Mesodermal cell (in vitro differentiated cells): Measurements from ENCODE around the gene DNAH3.
A peak's percentile ranks its signal among the peaks of the same experiment; 100 is the strongest.
"Not testable (repeated sequence)": the region's sequence is repeated elsewhere in the genome, so short reads cannot be mapped to it uniquely, and the experiment has no call there.

ENCODE experiments used
- H3K27ac ChIP-seq: 2 replicates; pipeline ENCODE4 v1.7.0; 2013; ENCODE audit warnings: mild to moderate bottlenecking, low read depth, low read length, moderate library complexity; ENCODE audit not compliant: severe bottlenecking
- H3K36me3 ChIP-seq: 2 replicates; pipeline ENCODE4 v1.7.1; 2013; ENCODE audit warnings: mild to moderate bottlenecking, low read length, moderate library complexity; ENCODE audit not compliant: control insufficient read depth, insufficient read depth
- H3K4me1 ChIP-seq: one replicate; pipeline ENCODE4 v1.7.1; 2013; ENCODE audit warnings: mild to moderate bottlenecking, low read length; ENCODE audit not compliant: insufficient read depth, control insufficient read depth, poor library complexity, severe bottlenecking
- H3K4me3 ChIP-seq: 2 replicates; pipeline ENCODE4 v1.7.0; 2013; ENCODE audit warnings: low read length, control low read depth, mild to moderate bottlenecking; ENCODE audit not compliant: insufficient read depth, poor library complexity, severe bottlenecking; ENCODE audit errors: extremely low read depth
- H3K9me3 ChIP-seq: 2 replicates; pipeline ENCODE4 v1.7.1; 2013; ENCODE audit warnings: mild to moderate bottlenecking, low read length, moderate library complexity; ENCODE audit not compliant: control insufficient read depth
- WGBS, 2 experiments: methylation state at CpG; one replicate each; pipeline ENCODE4 v1.1.5; 2013; ENCODE audit warnings: missing lambda C conversion rate in 2 of 2; ENCODE audit not compliant: insufficient coverage in 2 of 2; 5-methylcytosine and 5-hydroxymethylcytosine counted together

The DNAH3 gene

DNA sequence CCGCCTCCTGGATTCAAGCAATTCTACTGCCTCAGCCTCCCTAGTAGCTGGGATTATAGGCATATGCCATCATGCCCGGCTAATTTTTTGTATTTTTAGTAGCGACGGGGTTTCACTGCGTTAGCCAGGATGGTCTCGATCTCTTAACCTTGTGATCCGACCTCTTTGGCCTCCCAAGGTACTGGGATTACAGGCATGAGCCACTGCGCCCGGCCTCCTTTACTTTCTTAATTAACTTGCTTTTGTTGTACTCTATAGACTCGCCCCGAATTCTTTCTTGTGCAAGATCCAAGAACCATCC lies 205.1 kb downstream of the DNAH3 start:
- 93% methylated on average over 11 of the region's 11 CpGs for WGBS, 2 experiments

DNA sequence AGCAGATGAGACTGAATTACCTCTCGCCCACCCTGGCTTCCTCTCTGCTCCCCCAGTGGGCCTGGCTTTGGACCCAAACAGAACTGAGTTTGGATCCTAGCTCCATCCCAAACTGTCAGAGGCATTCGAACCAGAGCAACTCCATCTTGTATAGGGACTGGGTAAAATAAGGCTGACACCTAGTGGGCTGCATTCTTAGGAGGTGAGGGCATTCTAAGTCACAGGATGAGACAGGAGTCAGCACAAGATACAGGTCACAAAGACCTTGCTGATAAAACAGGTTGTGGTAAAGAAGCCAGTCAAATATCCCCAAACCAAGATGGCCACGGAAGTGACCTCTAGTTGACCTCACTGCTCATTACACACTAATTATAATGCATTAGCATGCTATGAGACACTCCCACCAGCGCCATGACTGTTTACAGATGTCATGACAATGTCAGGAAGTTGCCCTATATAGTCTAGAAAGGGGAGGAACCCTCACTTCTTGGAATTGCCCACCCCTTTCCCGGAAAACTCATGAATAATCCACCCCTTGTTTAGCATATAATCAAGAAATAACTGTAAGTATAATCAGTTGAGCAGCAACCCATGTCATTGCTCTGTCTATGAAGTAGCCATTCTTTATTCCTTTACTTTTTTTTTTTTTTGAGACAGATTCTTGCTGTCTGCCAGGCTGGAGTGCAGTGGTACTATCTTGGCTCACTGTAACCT lies 205.6 kb downstream of the DNAH3 start:
- H3K36me3 ChIP-seq = no peaks in the 10 kb centered on the region
- no peaks in the 10 kb centered on the region for H3K4me1 ChIP-seq
- H3K27ac ChIP-seq = no peak overlapping the region
- no peaks in the 10 kb centered on the region for H3K9me3 ChIP-seq
- WGBS, 2 experiments = 100% methylated on average over 2 of the region's 5 CpGs; no CpG with 5 or more reads in 1 of the 2 experiments
- no peak overlapping the region for H3K4me3 ChIP-seq

More for the DNA sequence above, 205.1 kb downstream of the DNAH3 start:
- H3K9me3 ChIP-seq, H3K36me3 ChIP-seq, H3K4me3 ChIP-seq, H3K27ac ChIP-seq, H3K4me1 ChIP-seq: not testable (repeated sequence)

GRCh38 chr16:20942256-20942655 lies 208.4 kb downstream of the DNAH3 start:
- Histone ChIP-seq H3K4me1 (no peaks in the 10 kb centered on the region), H3K36me3 (no peaks in the 10 kb centered on the region), H3K27ac (no peak overlapping the region), H3K9me3 (no peaks in the 10 kb centered on the region), H3K4me3 (no peak overlapping the region)
- 90 to 100% methylated on average over 1 to 2 of the region's 4 CpGs for WGBS, 2 experiments

GRCh38 chr16:20941636-20941926 lies 209.1 kb downstream of the DNAH3 start:
- no peak overlapping the region for H3K27ac ChIP-seq
- 87 to 91% methylated on average over 6 of the region's 6 CpGs for WGBS, 2 experiments
- H3K36me3 ChIP-seq = no peaks in the 10 kb centered on the region
- H3K4me3 ChIP-seq = no peak overlapping the region
- H3K4me1 ChIP-seq = no peaks in the 10 kb centered on the region
- H3K9me3 ChIP-seq = no peaks in the 10 kb centered on the region

DNA sequence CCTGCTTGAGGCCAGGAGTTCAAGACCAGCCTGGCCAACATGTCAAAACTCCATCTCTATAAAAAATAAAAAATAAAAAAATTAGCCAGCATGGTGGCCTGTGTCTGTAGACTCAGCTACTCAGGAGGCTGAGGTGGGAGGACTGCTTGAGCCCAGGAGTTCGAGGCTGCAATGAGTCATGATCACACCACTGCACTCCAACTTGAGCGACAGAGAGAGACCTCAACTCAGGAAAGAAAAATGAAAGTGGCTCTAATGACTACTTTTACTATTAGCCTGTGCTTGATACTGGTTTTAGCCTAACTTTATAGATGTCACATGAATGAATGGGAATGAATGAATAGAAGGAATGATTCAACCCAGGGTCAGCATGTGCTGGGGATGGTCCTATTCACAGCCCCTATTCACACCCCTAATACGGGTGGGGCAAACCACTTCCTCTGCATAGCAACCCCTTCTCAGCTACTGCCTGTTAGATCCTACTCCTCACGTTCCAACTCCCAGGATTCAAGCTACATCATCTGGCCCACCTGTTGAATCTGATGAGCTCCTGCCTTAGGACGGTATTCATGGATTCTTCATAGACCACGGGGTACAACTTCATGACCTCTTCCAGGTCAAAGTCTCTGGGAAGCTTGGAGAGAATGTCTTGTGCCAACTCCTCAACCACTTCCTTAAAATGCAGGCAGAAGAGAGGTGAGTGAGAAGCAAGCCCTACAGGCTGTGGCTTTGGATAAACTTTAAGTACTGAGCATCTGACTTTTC lies 209.6 kb downstream of the DNAH3 start:
- Histone ChIP-seq H3K4me3 (no peak overlapping the region), H3K27ac (no peak overlapping the region), H3K9me3 (no peaks in the 10 kb centered on the region), H3K4me1 (no peaks in the 10 kb centered on the region), H3K36me3 (no peaks in the 10 kb centered on the region)
- 90 to 92% methylated on average over 5 to 6 of the region's 6 CpGs for WGBS, 2 experiments

GRCh38 chr16:20939611-20940010 lies 211.0 kb downstream of the DNAH3 start:
- Histone ChIP-seq H3K9me3 (no peaks in the 10 kb centered on the region), H3K36me3 (no peaks in the 10 kb centered on the region), H3K4me3 (no peak overlapping the region), H3K27ac (no peak overlapping the region), H3K4me1 (no peaks in the 10 kb centered on the region)

DNA sequence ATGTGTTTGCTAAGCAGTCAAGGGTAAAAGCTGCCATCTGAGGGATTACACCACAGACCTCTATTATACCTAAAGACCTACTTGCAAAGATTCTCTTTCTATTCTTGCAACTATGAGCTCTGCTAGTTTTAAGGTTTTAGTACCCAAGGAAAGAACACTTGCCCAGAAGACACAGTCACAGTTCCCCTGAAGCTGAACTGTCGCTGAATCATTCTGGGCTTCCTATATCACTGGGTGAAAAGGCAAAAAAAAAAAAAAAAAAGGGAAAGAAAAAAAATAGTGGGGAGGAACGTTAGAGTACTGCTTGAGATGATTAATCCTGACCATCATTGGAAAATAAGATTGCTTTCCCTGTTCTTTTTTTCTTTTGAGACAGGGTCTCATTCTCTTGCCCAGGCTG lies 212.2 kb downstream of the DNAH3 start:
- Histone ChIP-seq H3K27ac (no peak overlapping the region), H3K4me1 (no peaks in the 10 kb centered on the region), H3K36me3 (no peaks in the 10 kb centered on the region), H3K4me3 (no peak overlapping the region), H3K9me3 (no peaks in the 10 kb centered on the region)
- 100% methylated on average over 1 of the region's 2 CpGs for WGBS, 2 experiments

DNA sequence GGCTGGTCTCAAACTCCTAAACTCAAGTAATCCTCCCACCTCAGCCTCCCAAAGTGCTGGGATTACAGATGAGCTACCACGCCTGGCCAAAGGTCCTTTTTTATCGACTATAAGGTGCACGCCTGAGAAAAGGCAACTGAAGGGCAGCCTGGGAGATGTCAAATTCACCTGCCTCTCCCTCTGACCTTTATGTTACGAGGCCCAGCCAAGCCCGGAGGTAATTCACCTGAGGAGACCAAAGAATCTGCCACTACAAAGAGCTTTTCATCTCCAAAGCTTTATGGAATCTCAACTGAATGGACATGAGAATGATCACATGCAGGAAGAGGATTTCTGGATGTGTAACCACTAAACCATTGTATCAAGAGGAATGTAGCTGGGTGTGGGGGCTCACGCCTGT lies 212.9 kb downstream of the DNAH3 start:
- 93 to 100% methylated on average over 4 of the region's 6 CpGs for whole genome bisulfite sequencing, 2 experiments
- Histone ChIP-seq H3K4me3 (no peak overlapping the region), H3K36me3 (no peaks in the 10 kb centered on the region), H3K27ac (no peak overlapping the region), H3K4me1 (no peaks in the 10 kb centered on the region), H3K9me3 (no peaks in the 10 kb centered on the region)

DNA sequence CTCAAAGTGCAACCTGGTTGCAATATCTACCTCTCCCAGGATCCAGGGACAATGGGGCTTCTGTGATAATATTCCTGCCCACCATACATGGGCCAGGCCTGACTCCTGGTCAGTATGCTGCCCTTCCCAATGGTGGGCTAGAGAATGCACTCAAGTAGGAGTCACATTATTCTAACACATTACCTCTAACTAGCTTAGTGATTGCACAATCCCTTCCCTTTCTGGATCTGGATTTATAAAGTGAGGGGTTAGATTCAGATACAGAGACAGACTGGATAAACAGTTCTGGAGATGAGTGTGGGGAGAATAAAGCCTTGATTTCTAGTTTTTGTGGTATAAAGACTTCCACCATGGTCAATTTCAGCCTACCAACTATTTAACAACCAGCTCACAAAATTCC lies 217.1 kb downstream of the DNAH3 start:
- Histone ChIP-seq H3K27ac (no peak overlapping the region), H3K4me3 (no peak overlapping the region), H3K4me1 (peaks cover 3% of the 10 kb centered on the region), H3K36me3 (no peaks in the 10 kb centered on the region), H3K9me3 (no peaks in the 10 kb centered on the region)

- Histone ChIP-seq H3K36me3 (no peaks in the 10 kb centered on the region), H3K4me1 (peaks cover 3% of the 10 kb centered on the region), H3K9me3 (no peaks in the 10 kb centered on the region), H3K4me3 (no peak overlapping the region), H3K27ac (no peak overlapping the region)
- 84 to 97% methylated on average over 4 to 5 of the region's 5 CpGs for WGBS, 2 experiments
These were observed 219.5 kb downstream of the DNAH3 start for GRCh38 chr16:20931066-20931600.

DNA sequence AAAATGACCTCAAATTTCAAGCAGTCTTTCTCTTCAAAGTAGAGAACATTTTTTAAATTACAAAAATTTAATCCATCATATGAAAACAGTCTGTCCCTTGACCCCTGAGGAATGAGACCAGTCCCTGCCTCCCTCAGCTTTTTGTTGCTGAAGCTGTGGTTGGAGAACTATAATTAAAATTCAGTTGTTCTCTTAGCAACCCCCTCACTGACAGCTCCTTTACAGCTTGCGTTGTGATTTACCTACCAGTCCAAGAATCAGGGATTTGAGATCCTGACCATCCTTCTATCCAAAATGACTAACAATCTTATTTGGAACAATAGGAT lies 220.3 kb downstream of the DNAH3 start:
- H3K4me3 ChIP-seq = no peak overlapping the region
- H3K9me3 ChIP-seq = no peaks in the 10 kb centered on the region
- peak overlapping the region; percentile 51 for H3K27ac ChIP-seq
- no peaks in the 10 kb centered on the region for H3K36me3 ChIP-seq
- H3K4me1 ChIP-seq = peaks cover 3% of the 10 kb centered on the region
- no CpG with 5 or more reads among the region's 1 CpG for WGBS, 2 experiments
